GM19468 (cell line): ENCODE results near the gene ITPR3.
"Not testable (repeated sequence)": the region's sequence is repeated elsewhere in the genome, so short reads cannot be mapped to it uniquely, and the experiment has no call there.

Experiments used
- ATAC-seq: cut with Tn5 transposase; IDR thresholded peaks from one replicate; pipeline ENCODE4 v1.9.1; 2021; ENCODE audit warnings: mild to moderate bottlenecking, moderate library complexity, moderate number of reproducible peaks; ENCODE audit not compliant: unreplicated experiment; ENCODE audit errors: extremely low read depth

ITPR3 gene

DNA sequence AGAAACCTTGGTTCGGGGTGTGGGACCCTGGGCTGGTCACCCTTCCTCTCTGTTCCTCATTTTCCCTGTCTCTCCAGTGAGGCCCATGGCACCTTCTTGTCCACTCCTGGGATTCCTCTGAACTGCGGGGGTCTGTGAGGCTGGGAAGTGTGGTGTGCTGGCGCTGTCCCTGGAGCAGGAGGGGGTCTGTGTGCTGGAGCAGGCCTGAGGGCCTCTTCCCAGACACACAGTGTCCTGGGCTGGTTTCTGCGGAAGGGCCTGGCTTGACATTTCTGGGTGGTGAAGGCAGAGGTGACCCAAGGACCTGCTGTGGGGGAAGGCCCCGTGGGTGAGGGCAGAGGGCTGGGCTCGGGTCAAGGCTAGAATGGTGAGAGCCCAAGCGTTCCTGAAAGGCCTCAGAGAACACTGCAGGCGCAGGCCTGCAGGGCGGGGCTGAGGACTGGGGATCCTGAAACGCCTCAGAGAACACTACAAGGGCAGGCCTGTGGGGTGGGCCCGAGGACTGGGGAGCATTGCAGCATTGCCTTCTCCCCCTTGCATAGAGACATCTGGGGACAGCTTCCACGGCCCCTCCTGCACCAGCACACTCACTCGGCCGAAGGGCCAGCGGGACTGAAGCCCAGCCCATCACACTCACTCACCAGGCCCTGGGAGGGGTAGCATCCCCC lies 30.5 kb upstream of the ITPR3 start:
- ATAC-seq: no peak

GRCh38 chr6:33591424-33592032 lies 29.6 kb upstream of the ITPR3 start:
- ATAC-seq: no peak

- no peak for ATAC-seq
Observed at GRCh38 chr6:33592280-33592594, 28.9 kb upstream of the ITPR3 start.

- peak; percentile 42 for ATAC-seq
Observed at GRCh38 chr6:33592595-33593413, 28.3 kb upstream of the ITPR3 start.

DNA sequence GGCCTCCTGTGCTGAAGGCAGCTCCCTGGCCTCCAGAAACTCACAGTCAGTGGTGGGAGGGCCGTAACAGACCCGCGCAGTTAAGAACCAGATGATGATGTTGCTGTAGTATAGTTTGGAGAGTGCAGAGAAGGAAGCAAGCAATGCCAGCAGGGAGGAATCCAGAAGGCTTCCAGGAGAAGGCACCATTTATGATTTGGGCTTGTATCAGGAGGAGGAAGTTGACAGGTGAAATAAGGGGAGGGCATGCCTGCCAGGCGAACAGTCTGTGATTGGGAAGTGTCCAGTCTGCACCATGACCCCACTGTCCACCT lies 27.8 kb upstream of the ITPR3 start:
- no peak for ATAC-seq

- ATAC-seq: no peak
Observed at GRCh38 chr6:33595001-33595846, 25.9 kb upstream of the ITPR3 start.

GRCh38 chr6:33596894-33597293 lies 24.2 kb upstream of the ITPR3 start:
- not testable (repeated sequence) for ATAC-seq

DNA sequence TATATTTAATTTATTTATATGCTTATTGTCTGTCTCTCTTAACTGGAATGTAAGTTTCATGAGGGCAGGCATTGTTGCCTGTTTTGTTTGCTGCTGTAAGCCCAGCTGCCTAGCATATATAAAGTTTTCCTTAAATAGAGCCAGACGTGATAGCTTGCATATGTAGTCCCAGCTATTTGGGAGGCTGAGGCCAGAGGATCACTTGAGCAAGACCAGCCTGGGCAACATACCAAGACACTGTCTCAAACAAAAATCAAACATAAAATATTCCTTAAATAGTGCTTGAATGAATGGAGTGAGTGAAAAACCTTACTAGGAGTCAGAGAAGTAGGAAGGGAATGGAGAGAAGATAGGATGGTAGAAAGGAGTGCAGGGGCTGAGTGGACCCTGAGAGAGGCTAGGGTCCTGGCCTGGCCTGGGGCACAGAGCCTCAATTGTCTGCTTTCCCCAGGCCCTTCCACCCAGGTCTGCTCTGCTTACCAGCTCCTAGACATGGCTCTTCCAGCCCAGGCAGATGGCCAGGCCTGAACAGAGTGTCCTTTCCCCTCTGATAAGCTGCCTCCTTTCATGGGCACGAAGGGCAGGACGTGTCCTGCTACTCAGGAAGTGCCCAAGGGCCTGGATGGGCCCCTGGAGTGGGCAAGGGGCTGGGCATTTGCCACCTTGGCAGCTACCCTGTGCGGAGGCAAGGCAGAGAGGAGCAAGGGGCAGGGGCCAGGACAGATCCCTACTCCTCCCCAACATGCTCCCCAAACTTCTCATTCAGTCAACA lies 23.4 kb upstream of the ITPR3 start:
- no peak for ATAC-seq

DNA sequence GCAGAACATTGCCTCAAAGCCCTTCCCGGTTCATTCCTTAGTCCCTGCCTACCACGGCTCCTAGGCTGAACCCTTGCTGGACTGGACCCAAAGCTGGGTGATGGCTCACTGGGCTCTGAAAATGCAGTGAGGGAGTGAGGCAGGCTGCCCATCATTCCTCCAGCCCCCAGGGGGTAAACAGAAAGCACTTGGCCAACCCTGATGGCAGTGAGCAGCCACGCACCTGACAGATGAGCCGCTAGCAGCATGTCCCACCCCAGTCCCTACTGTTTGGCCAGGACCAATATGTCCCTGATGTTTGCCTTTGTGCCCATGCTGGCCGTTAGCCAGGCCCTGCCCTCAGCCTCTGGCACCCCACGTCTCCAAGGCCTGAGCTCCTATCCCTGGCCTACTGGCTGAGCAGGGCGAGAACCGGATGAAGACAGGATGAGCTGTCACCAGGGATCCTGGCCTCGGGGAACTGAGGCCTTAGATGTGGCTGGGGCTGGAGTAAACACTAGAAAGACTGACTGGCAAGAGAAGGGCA lies 21.6 kb upstream of the ITPR3 start:
- no peak for ATAC-seq

- ATAC-seq: no peak
Observed at GRCh38 chr6:33600761-33601160, 20.4 kb upstream of the ITPR3 start.

GRCh38 chr6:33602180-33602579 lies 18.9 kb upstream of the ITPR3 start:
- no peak for ATAC-seq

GRCh38 chr6:33604941-33605854 lies 15.9 kb upstream of the ITPR3 start:
- no peak for ATAC-seq

GRCh38 chr6:33606642-33607041 lies 14.5 kb upstream of the ITPR3 start:
- ATAC-seq: no peak

DNA sequence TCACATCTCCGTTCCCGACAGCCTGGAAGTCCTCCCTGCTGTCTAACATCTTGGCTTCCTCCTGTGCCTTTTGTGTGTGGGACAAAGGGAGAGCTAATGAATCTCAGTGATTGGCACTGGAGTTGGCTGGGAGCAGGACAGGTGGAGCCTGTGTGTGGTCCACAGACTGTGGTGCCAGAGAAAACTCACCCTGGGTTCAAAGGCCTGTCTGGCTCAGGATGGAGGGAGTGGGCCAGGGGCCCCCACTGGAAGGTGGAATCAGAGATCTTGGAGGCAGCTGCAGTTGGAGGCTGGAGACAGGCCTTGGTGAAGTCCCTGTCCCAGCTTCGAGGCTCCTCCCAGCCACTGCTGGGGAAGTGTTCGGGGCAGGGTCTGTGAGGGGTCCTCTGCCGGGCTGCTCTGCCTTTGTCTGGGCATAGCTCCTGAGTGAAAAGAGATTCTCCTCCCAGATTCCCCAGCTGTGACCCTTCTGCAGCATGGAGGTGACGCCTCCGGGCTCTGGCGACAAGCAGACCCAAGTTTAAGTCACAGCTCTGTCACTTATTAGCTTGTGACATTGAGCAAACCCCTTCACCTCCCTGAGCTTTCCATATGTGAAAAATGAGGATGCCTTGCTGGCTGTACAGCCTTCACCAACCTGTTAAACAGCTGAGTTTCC lies 13.9 kb upstream of the ITPR3 start:
- no peak for ATAC-seq

GRCh38 chr6:33607784-33608161 lies 13.3 kb upstream of the ITPR3 start:
- no peak for ATAC-seq

DNA sequence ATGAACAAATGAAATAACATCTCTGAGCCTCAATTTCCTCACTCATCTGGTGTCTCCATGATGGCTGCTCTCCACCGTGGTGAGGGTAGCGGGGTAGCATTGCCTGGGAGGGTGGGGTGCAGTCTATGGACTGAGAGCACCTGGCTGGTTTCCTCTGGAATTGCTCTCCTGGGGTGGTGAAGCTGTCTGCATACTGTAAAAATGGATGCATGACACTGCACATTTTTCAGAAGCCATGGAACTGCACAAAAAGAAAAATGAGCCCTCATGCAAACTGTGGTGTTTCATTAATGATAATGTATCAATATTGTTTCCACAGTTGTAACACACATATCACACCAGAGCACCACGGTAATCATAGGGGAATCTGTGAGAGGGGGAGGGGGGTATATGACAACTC lies 12.1 kb upstream of the ITPR3 start:
- ATAC-seq: no peak

- no peak for ATAC-seq
Observed at GRCh38 chr6:33609528-33609927, 11.6 kb upstream of the ITPR3 start.

GRCh38 chr6:33610067-33610466 lies 11.1 kb upstream of the ITPR3 start:
- no peak for ATAC-seq
